ENCODE data around the gene CD58. TPM values are rescaled to one million over a fixed set of nuclear protein-coding genes. Genes with fewer than 3 reads are reported as not detected.

The CD58 gene
- total and polyA plus RNA-seq, 9 of the 15 experiments (the other 6 are each of a cell fraction or from before 2014, with no cell fraction given) = 18.1 to 113 (median 37.4) TPM

DNA sequence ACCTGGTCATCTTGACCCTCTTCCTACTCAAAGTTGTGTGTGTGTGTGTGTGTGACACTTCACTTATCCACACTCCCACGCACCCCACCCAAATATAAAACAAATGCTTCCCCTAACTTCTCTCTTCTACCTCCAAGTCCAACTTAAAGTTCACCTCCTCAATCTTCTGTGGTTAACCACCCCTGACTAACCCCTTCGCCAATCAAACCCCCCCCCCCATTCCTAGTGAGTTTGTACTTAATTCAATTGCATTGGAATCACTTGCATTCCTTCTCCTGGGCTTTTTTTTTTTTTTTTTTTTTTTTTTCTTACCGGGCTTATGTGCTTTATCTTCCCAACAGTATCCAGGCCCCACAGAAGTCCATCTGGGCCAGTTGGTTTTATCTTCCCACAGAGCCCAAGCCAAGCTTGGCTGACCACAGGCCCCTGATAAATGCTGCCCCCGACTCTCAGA is 78.4 kb downstream of the CD58 start (continued):
- no peak for TF ChIP-seq GABPB1 (CRISPR knock-in tag; IDR thresholded peaks at IDR 0.05)
- TF ChIP-seq, protein P1, sequence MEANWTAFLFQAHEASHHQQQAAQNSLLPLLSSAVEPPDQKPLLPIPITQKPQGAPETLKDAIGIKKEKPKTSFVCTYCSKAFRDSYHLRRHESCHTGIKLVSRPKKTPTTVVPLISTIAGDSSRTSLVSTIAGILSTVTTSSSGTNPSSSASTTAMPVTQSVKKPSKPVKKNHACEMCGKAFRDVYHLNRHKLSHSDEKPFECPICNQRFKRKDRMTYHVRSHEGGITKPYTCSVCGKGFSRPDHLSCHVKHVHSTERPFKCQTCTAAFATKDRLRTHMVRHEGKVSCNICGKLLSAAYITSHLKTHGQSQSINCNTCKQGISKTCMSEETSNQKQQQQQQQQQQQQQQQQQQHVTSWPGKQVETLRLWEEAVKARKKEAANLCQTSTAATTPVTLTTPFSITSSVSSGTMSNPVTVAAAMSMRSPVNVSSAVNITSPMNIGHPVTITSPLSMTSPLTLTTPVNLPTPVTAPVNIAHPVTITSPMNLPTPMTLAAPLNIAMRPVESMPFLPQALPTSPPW (CRISPR knock-in tag; IDR thresholded peaks at IDR 0.05) = peak; percentile 51
- no peak for TF ChIP-seq ZNF274 (IDR thresholded peaks at IDR 0.05; ENCODE audit: borderline replicate concordance, low read depth, low read length)
- TF ChIP-seq JUN (IDR thresholded peaks at IDR 0.05; ENCODE audit: borderline replicate concordance, low read depth, low read length) = no peak
- no peak for TF ChIP-seq JUN (CRISPR knock-in tag; IDR thresholded peaks at IDR 0.05; ENCODE audit: borderline replicate concordance)
- no peak for TF ChIP-seq HMG20A (CRISPR knock-in tag; conservative IDR thresholded peaks at IDR 0.05)
- TF ChIP-seq, protein P2, sequence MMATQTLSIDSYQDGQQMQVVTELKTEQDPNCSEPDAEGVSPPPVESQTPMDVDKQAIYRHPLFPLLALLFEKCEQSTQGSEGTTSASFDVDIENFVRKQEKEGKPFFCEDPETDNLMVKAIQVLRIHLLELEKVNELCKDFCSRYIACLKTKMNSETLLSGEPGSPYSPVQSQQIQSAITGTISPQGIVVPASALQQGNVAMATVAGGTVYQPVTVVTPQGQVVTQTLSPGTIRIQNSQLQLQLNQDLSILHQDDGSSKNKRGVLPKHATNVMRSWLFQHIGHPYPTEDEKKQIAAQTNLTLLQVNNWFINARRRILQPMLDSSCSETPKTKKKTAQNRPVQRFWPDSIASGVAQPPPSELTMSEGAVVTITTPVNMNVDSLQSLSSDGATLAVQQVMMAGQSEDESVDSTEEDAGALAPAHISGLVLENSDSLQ (IDR thresholded peaks at IDR 0.05) = no peak
- no peak for TF ChIP-seq ZKSCAN8 (CRISPR knock-in tag; IDR thresholded peaks at IDR 0.05)
- TF ChIP-seq PRMT5 (CRISPR knock-in tag; IDR thresholded peaks at IDR 0.05) = no peak
- peak; percentile 71 for TF ChIP-seq TCF3 (CRISPR knock-in tag; IDR thresholded peaks at IDR 0.05)
- TF ChIP-seq, protein P3, sequence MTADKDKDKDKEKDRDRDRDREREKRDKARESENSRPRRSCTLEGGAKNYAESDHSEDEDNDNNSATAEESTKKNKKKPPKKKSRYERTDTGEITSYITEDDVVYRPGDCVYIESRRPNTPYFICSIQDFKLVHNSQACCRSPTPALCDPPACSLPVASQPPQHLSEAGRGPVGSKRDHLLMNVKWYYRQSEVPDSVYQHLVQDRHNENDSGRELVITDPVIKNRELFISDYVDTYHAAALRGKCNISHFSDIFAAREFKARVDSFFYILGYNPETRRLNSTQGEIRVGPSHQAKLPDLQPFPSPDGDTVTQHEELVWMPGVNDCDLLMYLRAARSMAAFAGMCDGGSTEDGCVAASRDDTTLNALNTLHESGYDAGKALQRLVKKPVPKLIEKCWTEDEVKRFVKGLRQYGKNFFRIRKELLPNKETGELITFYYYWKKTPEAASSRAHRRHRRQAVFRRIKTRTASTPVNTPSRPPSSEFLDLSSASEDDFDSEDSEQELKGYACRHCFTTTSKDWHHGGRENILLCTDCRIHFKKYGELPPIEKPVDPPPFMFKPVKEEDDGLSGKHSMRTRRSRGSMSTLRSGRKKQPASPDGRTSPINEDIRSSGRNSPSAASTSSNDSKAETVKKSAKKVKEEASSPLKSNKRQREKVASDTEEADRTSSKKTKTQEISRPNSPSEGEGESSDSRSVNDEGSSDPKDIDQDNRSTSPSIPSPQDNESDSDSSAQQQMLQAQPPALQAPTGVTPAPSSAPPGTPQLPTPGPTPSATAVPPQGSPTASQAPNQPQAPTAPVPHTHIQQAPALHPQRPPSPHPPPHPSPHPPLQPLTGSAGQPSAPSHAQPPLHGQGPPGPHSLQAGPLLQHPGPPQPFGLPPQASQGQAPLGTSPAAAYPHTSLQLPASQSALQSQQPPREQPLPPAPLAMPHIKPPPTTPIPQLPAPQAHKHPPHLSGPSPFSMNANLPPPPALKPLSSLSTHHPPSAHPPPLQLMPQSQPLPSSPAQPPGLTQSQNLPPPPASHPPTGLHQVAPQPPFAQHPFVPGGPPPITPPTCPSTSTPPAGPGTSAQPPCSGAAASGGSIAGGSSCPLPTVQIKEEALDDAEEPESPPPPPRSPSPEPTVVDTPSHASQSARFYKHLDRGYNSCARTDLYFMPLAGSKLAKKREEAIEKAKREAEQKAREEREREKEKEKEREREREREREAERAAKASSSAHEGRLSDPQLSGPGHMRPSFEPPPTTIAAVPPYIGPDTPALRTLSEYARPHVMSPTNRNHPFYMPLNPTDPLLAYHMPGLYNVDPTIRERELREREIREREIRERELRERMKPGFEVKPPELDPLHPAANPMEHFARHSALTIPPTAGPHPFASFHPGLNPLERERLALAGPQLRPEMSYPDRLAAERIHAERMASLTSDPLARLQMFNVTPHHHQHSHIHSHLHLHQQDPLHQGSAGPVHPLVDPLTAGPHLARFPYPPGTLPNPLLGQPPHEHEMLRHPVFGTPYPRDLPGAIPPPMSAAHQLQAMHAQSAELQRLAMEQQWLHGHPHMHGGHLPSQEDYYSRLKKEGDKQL (CRISPR knock-in tag; IDR thresholded peaks at IDR 0.05; ENCODE audit: borderline replicate concordance) = no peak
- no peak for TF ChIP-seq NFATC3 (IDR thresholded peaks at IDR 0.05)
- TF ChIP-seq, protein P4, sequence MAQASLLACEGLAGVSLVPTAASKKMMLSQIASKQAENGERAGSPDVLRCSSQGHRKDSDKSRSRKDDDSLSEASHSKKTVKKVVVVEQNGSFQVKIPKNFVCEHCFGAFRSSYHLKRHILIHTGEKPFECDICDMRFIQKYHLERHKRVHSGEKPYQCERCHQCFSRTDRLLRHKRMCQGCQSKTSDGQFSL (CRISPR knock-in tag; IDR thresholded peaks at IDR 0.05) = peak; percentile 45; the same call in 1 of the 2 replicates
- TF ChIP-seq, protein P4 (tag; IDR thresholded peaks at IDR 0.05) = 0 out of 4 replicates have a peak, but pooled peaks of 1 of the 2 experiments have one; percentile 23
- no peak for TF ChIP-seq ETV6 (IDR thresholded peaks at IDR 0.05; ENCODE audit: borderline replicate concordance in 1 of 2, low read depth in 2 of 2, low read length in 1 of 2)
- no peak for TF ChIP-seq ETV6 (CRISPR knock-in tag; IDR thresholded peaks at IDR 0.05; ENCODE audit: borderline replicate concordance)
- no peak for TF ChIP-seq EHMT2 (IDR thresholded peaks at IDR 0.05)
- TF ChIP-seq EP300 (IDR thresholded peaks at IDR 0.05; ENCODE audit: low read length) = peak; percentile 28; the same call in 1 of the 2 replicates
- TF ChIP-seq FOS (IDR thresholded peaks at IDR 0.05; ENCODE audit: extremely low read depth, insufficient read length) = no peak
